IMR-90 (cell line): ENCODE data around the gene ACTR3C.

ENCODE experiments used
- CTCF ChIP-seq: conservative IDR thresholded peaks from 2 replicates; pipeline ENCODE4 v1.5.1; 2012; ENCODE audit warnings: mild to moderate bottlenecking, low read depth, low read length, improper control_type of control experiment
- MXI1 ChIP-seq: IDR thresholded peaks from 2 replicates; pipeline ENCODE4 v1.6.1; 2012; ENCODE audit warnings: low read depth, mild to moderate bottlenecking, low read length, moderate library complexity, borderline replicate concordance
- POLR2A ChIP-seq: IDR thresholded peaks from 2 replicates; pipeline ENCODE4 v1.6.1; 2012; ENCODE audit warnings: mild to moderate bottlenecking, low read depth, low read length
- RAD21 ChIP-seq: IDR thresholded peaks from 2 replicates; pipeline ENCODE4 v1.6.1; 2012; ENCODE audit warnings: low read length, improper control_type of control experiment
- RFX5 ChIP-seq: IDR thresholded peaks from 2 replicates; pipeline ENCODE4 v1.8.0; 2012; ENCODE audit warnings: low read depth, mild to moderate bottlenecking, low read length, moderate library complexity
- SMC3 ChIP-seq: fragments of 150-350 bp; IDR thresholded peaks from 2 replicates; pipeline ENCODE4 v1.6.1; 2016; ENCODE audit warnings: low read depth, mild to moderate bottlenecking, antibody characterized with exemption, low read length, moderate library complexity
- USF2 ChIP-seq: fragments of 150-350 bp; IDR thresholded peaks from 2 replicates; pipeline ENCODE4 v1.6.1; 2017; ENCODE audit warnings: mild to moderate bottlenecking, antibody characterized with exemption, low read length, low read depth

- TF ChIP-seq POLR2A = no peak
- no peak for TF ChIP-seq CTCF
- TF ChIP-seq RFX5 = no peak
- TF ChIP-seq USF2 = no peak
- TF ChIP-seq SMC3 = no peak
- no peak for TF ChIP-seq RAD21
- no peak for TF ChIP-seq MXI1
Measured at GRCh38 chr7:150358433-150358832, 35.1 kb upstream of the ACTR3C start.
